Mesenteric fat pad (tissue), 1 donor: Measurements from ENCODE around the gene MYRF. TPM values are rescaled to one million over a fixed set of nuclear protein-coding genes. Genes with fewer than 3 reads are reported as not detected.

ENCODE experiments used
- DNase-seq: peaks from one replicate; pipeline ENCODE4 v3.0.0-alpha.2; 2020; ENCODE audit warnings: low spot score
- total RNA-seq: library from RNA; stranded (reverse); fragmentation: NEBNext Ultra II Directional; extraction: Animal tissue kit (Norgen Biotek cat#: 25700); gene quantifications from one replicate; pipeline ENCODE4 v1.2.1, GENCODE V29; 2021
- donor health status: DM: yes; HTN: yes; CAD: no.

Gene MYRF
- total RNA-seq, 1 donor from 2014 or later, result 0.42 TPM

DNA sequence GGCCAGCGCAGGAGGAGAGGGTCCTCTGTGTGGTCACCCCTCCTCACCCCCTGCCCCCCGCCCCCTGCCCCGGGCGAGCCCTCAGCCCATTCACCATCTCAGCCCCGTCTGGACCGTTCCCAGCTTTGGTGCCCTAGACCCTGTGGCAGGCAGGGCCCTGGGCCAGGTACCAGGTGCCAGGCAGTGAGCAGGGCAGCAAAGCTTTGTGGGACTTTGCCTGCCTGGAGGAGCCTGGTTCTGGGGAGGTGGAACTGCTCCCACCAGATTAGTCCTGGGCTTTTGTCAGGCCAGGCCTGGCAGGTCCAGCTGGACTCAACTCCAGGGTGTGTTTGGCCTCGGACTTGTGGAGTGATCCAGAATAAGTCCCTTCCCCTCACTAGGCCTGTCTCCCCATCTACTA is 13.7 kb upstream of the MYRF start:
- no peak for DNase-seq

DNA sequence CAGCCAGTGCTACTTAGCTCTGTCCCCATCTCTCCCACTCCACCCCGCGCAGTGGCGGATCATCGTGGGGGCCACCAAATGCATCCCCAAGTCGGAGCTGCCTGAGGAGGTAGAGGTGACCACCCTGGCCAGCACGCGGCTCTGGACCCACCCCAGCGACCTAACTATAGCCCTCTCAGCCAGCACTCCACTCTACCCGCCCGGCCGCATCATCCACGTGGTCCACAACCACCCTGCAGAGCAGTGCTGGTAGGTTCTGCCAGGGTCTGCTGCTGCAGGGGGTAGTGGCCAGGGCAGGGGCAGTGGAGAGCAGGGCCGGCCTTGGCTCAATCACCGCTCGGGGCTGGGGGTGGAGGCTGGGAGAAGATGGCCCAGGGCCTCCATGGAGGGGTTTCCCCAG is 13.0 kb upstream of the MYRF start:
- no peak for DNase-seq

DNA sequence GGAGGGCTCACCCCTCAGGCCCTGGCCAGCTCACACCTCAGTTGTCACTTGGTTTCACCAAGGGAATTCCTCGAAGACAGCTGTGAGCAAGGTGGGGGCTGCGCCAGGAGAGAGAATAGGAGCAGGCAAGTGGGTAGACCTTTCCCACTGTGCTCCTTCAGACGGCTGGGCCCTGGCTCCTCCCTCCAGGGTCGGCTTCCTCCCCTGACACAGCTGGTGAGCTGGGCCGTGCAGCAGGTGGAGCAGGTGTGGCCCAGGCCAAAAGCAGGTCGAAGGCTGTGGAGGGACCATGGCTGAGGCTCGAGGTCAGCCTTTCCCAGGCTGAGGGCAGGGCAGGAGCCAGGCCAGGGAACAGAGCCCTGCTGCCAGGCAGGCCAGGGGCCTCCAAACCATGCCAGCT is 12.5 kb upstream of the MYRF start:
- no peak for DNase-seq

DNA sequence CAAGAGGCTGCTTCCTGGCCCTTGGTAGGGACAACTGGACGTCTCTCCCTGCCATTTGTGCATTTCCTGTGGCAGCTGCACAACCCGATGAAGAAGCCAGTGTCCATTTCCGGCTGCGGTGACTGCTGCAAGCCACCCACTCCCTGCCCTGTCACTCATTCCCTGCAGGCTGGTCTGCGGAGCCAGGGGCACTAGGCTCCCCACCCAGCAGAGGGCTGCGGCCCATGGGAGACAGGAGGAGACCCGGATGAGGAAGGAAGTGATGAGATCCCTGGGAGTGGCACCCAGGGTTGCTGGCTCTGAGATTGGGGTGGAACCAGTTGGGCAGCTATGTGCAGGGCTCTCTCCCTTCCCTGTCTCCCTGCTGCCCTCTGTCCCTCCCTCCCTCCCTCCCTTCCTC is 10.0 kb upstream of the MYRF start:
- no peak for DNase-seq

DNA sequence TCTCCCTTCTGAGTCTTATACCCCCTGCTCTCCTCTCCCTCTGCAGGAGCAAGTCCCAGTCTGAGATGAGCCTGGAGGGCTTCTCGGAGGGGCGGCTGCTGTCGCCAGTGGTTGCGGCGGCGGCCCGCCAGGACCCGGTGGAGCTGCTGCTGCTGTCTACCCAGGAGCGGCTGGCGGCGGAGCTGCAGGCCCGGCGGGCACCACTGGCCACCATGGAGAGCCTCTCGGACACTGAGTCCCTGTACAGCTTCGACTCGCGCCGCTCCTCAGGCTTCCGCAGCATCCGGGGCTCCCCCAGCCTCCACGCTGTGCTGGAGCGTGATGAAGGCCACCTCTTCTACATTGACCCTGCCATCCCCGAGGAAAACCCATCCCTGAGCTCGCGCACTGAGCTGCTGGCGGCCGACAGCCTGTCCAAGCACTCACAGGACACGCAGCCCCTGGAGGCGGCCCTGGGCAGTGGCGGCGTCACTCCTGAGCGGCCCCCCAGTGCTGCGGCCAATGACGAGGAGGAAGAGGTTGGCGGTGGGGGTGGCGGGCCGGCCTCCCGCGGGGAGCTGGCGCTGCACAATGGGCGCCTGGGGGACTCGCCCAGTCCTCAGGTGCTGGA is 8.8 kb upstream of the MYRF start:
- no peak for DNase-seq

DNA sequence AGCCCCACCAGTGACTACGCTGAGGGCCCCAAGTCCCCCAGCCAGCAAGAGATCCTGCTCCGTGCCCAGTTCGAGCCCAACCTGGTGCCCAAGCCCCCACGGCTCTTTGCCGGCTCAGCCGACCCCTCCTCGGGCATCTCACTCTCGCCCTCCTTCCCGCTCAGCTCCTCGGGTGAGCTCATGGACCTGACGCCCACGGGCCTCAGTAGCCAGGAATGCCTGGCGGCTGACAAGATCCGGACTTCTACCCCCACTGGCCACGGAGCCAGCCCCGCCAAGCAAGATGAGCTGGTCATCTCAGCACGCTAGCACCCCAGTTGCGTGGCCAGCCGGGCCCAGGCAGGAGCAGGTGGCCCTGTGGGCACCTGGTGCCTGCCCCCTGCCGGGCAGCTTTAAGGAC is 8.3 kb upstream of the MYRF start:
- no peak for DNase-seq

DNA sequence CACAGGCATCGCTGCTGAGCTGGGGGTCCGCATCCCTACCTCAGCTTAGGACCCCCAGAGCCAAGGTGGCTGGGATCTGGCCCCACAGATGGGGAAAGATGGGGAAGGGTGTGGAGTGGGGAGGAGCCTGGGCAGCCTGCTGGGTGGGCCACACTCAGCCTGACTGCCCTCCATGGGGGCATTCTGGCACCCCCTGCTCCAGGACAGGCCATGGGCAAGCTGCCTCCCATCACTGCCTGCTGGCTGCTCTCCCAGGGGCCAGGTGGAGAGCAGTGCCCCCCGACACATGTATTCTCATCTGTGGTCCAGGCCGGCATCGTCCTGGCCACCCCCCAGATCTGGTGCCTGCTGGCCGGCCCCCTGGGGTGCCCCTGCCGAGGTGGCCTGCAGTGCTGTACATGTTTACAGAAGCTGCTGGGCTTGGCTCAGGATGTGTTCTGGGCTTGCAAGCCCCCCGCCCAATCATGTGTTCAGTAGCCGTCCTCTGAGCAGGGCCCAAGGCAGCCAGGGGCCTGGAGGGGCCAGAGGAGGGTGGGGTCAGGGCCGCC is 7.8 kb upstream of the MYRF start:
- DNase-seq, result no peak

DNA sequence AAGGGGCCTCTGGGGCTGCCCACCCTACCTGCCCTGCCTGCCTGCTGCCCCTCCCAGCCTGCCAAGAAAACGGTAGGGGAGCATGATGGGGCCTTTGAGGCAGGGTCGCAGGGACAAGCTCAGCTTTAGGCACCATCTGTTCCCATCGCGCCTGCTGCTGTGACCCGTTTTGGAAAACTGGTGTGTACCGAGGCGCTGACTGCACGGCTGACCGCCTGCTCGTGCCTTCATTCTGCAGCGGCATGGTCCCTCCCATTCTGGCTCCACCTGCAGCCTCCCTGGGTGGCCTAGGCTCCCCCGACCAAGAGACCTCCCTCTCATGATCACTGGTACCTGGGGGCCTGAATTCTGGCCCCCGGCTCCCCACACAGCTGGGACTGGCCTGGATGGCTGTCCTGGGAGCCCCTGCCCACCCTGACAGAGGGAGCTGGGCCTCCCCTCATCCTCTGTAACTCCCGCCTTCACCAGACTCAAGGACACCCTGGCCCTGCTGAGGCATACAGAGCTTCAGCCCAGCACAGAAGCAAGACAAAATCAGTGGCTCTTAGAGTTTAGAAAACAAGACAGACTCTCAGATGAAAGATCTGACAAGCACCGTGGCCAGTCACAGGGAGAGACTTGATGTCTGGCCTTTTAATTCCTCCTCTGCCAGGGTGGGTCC is 6.5 kb upstream of the MYRF start:
- DNase-seq, result no peak

DNA sequence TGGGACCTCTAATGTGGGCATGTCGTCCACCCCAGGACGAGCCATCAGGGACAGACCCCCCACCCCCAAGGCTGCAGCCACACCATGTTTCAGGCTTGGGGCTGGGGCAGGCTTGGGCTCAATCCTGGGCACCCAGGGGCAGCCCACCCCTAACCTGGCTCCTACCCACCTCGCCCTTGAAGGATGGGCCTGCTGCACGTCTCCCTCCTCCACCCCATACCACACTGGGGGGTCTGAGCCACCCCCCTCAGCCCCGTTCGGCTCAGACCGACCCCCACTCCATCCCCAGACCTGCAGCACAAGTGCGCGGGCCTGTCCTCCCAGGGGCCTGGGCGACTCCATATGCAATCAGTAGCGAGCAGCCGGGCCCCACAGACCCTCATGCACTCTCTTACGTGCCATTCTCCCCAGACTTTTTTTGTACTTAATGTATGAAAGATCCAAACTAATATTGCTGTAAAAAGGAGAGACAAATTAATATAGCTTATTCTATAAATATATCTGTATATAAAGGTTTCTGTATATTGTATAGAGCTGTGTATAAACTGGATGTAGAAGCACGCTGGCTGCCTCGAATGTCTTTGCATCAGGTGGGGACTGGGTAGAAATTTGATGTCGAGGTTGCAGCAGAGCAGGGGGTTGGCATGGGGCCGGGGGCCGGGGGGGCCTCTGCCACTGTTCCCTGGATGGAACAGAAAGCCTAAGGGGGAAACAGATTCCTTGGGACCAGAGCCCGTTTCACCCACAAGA is 5.8 kb upstream of the MYRF start:
- no peak for DNase-seq

DNA sequence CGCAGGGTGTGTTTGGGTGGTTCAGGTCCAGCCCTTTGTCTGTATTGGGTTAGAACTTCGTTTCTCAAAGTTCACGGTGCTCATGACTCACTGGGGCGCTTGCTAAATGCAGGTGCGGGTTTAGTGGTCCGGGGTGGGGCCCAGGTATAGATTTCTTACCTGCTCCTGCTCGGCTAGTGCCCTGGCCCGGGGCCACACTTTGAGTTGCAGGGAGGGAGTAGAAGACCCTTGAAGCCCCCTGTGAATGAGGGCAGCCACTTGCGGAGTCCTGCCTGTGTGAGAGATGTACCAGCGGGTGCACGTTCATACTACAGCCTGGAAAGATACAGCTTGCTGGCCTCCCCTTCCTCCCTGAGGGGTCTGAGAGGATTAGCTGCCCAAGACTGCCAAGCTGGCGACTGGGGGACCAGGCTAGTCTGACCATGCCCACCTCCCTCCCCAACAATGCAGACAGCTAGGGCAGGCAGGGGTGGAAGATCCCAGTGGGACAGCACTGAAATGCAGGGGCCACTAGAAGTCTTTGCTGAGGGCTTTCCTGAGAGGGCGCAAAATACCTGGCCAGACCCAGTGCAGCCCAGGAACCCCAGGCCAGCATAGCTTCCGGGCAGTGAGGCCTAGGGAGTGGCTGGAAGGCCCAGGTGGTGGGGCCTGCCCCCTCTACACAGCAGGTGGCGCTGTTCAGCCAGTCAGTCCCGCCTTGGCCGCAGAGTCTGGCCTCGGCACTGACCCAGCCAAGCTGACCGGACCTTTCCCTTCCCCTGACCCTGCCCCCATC is 5.1 kb upstream of the MYRF start:
- DNase-seq, result peak; percentile 92

DNA sequence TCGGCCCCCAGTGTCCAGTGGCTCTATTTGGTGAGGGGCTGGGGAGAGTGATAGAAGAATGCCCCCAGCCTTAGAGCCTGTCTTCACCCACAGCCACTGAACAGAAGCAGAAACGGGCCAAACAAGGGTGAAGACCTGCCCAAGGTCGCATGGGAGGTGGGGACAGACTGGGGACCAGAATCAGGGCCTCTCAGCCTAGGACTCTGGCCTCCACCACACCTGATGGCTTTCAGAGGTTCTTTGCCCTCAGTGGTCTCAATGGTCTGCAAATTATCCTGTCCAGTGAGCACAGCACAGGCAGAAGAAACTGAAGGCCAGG is 4.5 kb upstream of the MYRF start:
- no peak for DNase-seq

DNA sequence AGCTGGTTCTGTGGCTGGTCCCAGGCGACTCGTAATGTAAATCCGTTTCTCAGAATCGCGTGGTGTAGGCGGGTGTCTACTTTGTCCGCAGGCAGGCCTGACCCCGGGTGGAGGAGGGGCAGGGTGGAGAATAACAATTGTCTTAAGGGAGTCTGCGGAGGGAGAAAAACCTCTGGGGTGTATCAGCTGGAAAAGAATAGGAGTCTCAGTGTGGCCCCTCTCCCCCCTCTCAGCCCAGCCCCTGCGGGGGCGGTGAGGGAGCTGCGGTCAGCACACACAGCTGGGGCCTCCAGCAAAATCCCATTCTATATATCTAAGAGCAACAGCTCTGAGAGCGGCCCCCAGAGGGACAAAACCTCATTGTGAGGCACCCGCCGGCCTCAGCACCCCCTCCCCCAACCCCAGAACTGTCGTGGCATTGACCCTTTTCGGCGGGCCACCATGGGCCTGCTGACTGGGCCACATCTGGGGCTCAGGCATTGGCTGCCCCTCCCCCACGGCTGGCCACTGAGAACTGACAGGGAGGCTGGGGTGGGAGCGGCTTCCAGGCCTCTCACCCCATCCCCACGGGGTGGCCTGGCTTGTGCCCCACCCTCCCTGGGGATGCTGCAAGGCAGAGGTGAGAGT is 2.7 kb upstream of the MYRF start:
- no peak for DNase-seq

DNA sequence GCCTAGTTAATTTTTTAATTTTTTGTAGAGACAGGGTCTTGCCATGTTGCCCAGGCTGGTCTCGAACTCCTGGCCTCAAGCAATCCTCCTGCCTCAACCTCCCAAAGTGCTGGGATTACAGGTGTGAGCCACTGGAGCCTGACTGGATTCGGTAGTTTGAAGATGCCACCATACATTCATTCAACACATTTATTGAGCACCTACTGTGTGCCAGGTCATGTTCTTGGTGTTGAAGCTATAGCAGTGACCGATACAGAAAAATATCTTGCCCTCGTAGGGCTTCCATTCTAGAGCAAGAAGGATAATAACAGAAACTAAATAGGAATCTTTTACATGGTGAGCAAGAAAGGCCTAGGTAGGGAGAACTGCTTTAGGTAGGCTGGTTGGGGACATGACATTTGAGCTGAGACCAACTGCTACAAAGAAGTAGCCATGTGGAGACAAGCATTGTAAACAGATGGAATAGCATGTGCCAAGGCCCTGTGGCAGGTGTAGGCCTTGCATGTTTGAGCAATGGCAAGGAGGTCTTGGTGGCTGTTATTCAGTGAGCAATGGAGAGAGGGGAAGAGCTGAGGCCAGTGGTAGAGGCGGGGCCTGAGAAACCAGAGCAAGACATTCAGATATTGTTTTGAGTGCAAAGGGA is 1.7 kb upstream of the MYRF start:
- no peak for DNase-seq

DNA sequence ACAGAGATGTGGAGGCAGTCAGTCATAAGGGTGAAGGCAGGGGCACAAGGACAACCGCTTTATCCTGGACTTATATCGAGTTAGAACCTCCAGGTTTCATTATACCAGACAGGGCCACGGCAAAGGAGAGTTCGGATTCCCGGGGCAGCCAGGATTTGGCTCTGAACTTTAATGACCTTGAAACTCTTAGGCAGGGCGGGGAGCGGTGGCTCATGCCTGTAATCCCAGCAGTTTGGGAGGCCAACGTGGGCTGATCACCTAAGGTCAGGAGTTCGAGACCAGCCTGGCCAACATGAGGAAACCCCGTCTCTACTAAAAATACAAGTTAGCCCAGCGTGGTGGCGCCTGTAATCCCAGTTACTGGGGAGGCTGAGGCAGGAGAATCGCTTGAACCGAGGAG is 1.1 kb upstream of the MYRF start:
- no peak for DNase-seq

DNA sequence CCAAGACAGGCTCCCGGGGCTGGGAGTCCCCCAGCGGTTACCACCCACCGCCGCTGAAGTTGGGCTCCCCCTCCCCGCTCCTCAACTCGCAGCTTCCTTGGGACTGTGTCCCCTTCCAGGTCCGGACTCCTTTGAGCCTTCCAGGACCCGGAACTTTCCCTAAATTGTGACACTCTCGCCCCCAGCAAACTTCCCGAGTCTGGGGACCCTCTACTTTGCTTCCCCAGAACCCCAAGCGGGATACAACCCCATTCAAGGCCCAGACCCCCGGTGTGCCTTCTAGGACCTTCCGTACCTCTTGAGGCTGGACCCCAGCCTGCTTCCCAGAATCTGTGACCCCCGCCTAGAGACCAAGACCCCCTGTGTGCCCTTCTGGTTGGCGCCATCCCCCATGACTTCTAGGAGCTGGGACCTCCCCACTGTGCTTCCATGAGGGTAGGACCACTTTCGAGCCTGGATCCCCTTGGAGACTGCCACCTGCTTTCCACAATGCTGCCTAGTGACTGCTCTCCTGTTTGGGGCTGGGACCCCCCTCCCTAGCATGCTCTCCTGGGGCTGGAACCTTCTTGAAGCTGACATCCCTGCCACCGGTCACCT is 587 bp downstream of the MYRF start:
- no peak for DNase-seq

DNA sequence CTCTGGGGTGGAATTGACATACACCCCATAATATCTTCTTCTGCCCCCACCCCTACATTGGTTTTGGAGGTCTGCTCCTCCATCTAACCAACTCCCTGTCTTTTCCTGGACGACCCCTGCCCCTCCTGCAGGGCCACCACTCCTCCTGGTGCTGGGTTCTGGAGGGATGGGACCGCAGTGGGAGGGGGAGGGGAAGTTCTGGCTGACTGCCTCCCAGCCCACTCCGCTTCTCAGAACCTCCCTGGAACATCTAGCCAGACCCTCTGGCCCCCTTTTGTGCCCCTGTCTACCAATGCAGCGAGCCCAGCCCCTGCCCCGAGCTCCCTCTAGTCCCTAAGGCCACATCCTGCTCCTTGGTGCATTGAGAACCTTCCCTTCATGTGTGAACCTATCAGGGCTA is 1.2 kb downstream of the MYRF start:
- no peak for DNase-seq

DNA sequence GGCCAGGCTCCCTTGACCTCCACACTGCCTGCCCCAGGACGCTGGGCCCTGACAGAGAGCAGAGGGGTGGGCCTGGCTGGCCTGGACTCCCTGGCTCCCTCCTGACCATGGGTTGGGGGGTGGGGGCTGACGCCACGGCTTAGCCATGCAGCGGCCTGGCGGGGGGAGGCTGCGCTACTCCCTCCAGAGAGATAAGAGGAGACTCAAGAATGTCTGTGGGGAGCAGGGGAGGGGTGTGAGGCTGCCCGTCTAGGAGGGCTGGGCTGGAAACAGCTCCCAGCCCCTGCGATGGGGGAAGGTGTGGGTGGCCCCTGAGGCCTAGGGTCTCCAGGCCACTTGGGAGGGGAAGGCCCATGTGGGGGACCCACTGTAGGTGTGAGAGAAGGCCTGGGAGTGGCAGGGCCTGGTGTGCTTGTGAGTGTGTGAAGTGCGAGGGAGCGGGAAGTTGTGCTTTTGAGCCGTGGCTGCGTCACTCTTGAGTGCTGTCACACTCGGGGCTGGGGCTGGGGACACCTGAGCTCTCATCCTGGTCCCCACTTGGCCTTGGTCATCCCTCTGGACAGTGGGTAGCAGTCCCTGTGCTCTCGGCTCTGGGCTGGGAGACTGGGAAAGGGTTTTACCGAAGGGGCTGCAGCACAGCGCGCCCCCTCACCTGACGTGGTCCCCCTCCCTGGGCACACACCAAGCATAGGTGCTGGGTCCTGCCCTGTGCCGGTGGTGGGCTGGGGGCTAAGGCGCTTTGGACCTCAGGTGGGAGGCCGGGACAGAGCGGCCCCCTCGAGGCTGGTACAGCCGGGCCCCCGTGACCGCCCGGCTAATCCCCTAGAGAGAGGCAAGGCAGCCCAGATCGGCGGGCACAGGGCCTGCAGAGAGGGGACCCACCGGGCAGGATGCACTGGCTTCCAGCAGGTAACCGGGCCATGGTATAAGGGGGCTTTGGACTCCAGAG is 2.4 kb downstream of the MYRF start:
- DNase-seq, result no peak

DNA sequence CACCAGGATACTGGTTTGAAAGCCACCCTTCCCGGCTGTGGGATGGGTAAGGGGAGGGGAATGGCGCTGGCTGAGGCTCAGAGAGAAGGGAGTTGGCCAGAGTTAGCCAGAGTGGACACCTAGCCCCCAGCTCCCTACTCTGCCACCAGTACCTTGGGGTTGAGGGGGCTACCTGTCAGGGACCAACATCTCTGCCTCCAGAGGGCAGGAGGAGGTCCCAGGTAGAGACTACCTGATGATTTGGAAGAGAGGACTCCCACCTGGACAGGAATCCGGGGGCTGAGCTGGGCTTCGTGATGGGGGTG is 3.7 kb downstream of the MYRF start:
- DNase-seq, result no peak

DNA sequence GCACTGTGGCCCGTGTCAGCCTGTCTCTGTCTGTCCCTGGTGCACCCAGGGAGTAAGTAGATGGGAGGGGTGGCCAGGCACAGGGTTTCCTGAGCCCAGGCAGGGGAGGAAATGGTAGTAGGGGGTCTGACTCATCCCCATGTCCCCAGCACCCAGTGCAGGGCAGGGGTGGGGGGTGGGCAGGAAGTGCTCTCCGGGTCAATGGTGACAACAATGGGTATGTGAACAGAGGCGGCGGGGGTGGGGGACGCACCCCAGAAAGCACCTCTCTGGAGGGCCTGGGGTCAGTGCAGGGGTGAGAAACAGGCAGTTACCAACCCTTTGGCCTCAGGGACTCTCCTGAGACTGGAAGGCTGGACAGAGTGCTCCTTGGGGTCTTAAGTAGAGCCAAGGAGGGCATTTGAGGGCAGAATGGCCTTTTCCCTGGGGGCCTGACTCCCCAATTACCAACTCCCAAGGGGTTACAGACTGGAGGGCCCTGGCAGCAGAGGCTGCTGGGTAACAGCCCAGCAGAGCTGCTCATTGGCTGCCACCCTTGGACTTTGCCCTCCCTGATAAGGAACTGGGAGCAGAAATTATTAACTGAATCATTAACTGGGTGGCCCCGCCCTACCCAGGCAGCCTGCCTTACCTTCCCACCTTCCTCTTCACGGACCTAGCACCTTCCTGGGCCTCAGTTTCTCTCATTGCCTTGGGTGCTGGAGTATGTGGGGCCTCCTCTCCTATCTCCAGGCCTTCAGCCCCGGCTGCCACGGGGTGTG is 4.2 kb downstream of the MYRF start:
- DNase-seq, result no peak
